ENCODE results near the gene POLG. TPM values are rescaled to one million over a fixed set of nuclear protein-coding genes. Genes with fewer than 3 reads are reported as not detected.

Gene POLG
- total and polyA plus RNA-seq, 2 of the 13 experiments (the other 11 are each of a cell fraction or from before 2014, with no cell fraction given) = 26.6 to 35.5 TPM

DNA sequence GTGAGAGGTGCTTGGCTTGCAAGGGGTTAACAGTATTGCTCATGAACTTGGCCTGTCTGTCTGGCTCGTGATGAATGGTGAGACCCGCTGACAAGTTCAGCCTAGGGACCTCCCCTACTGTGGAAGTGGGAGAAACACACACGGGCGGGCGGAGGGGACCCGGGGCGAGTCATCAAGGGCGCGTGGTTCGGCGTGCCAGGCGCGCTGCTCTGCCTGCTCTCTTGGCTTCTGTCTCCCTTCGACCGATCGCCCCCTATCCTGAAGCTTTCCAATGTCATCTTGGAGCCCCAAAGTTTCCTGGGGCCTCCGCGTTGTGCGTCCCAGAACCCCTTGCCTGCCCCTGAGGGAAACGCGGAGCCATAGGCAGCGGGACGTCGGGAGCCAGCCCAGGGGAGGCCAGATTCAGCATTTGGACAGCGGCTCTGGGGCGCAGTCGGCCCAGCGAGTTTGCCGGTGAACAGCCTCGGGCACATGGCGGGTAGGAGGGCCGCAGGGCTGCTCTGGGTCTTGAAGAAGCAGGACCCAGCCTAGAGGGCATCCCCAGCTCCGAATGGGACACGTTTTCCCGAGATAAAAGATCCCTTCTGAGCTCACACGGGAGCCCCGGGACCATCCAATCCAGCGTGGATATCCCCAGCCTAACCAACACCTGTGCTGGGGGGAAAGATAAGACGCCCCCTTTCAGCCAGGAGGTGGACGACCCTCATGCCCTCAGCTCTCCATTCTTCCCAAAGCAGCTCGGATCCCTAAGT is 27.0 kb upstream of the POLG start (continued):
- TF ChIP-seq, protein P1, sequence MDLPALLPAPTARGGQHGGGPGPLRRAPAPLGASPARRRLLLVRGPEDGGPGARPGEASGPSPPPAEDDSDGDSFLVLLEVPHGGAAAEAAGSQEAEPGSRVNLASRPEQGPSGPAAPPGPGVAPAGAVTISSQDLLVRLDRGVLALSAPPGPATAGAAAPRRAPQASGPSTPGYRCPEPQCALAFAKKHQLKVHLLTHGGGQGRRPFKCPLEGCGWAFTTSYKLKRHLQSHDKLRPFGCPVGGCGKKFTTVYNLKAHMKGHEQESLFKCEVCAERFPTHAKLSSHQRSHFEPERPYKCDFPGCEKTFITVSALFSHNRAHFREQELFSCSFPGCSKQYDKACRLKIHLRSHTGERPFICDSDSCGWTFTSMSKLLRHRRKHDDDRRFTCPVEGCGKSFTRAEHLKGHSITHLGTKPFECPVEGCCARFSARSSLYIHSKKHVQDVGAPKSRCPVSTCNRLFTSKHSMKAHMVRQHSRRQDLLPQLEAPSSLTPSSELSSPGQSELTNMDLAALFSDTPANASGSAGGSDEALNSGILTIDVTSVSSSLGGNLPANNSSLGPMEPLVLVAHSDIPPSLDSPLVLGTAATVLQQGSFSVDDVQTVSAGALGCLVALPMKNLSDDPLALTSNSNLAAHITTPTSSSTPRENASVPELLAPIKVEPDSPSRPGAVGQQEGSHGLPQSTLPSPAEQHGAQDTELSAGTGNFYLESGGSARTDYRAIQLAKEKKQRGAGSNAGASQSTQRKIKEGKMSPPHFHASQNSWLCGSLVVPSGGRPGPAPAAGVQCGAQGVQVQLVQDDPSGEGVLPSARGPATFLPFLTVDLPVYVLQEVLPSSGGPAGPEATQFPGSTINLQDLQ (CRISPR knock-in tag; IDR thresholded peaks at IDR 0.05) = peak; percentile 71; the same call in 1 of the 2 replicates
- TF ChIP-seq MAFK (conservative IDR thresholded peaks at IDR 0.05 in 1 of 2, IDR thresholded peaks at IDR 0.05 in 1 of 2; ENCODE audit: low read length in 2 of 2) = no peak
- TF ChIP-seq TAF1 (CRISPR knock-in tag; IDR thresholded peaks at IDR 0.05) = no peak
- TF ChIP-seq HMG20A (CRISPR knock-in tag; IDR thresholded peaks at IDR 0.05; ENCODE audit: borderline replicate concordance) = 0 out of 2 replicates have a peak, but pooled peaks have one; percentile 24
- no peak for TF ChIP-seq FOSL1 (CRISPR knock-in tag; IDR thresholded peaks at IDR 0.05; ENCODE audit: borderline replicate concordance)
- peak; percentile 77; the same call in 1 of the 2 replicates for TF ChIP-seq ZNF124 (CRISPR knock-in tag; IDR thresholded peaks at IDR 0.05)
- no peak for TF ChIP-seq KAT2B (IDR thresholded peaks at IDR 0.05; ENCODE audit: borderline replicate concordance, low read depth, low read length)
- no peak for TF ChIP-seq CREM (IDR thresholded peaks at IDR 0.05)
- TF ChIP-seq CREM (CRISPR knock-in tag; IDR thresholded peaks at IDR 0.05) = no peak
- TF ChIP-seq ZEB1 (IDR thresholded peaks at IDR 0.05; ENCODE audit: insufficient replicate concordance, low read depth) = no peak
- TF ChIP-seq GTF2F1 (IDR thresholded peaks at IDR 0.05; ENCODE audit: low read length) = no peak
- peak; percentile 49; the same call in 1 of the 2 replicates for TF ChIP-seq RXRB (CRISPR knock-in tag; IDR thresholded peaks at IDR 0.05; ENCODE audit: borderline replicate concordance)
- TF ChIP-seq, protein P2, sequence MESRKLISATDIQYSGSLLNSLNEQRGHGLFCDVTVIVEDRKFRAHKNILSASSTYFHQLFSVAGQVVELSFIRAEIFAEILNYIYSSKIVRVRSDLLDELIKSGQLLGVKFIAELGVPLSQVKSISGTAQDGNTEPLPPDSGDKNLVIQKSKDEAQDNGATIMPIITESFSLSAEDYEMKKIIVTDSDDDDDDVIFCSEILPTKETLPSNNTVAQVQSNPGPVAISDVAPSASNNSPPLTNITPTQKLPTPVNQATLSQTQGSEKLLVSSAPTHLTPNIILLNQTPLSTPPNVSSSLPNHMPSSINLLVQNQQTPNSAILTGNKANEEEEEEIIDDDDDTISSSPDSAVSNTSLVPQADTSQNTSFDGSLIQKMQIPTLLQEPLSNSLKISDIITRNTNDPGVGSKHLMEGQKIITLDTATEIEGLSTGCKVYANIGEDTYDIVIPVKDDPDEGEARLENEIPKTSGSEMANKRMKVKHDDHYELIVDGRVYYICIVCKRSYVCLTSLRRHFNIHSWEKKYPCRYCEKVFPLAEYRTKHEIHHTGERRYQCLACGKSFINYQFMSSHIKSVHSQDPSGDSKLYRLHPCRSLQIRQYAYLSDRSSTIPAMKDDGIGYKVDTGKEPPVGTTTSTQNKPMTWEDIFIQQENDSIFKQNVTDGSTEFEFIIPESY (CRISPR knock-in tag; IDR thresholded peaks at IDR 0.05) = no peak
- TF ChIP-seq ZNF335 (CRISPR knock-in tag; IDR thresholded peaks at IDR 0.05) = peak; percentile 81
- TF ChIP-seq MED1 (CRISPR knock-in tag; IDR thresholded peaks at IDR 0.05) = peak; percentile 60; the same call in 1 of the 2 replicates
- TF ChIP-seq, protein P3, sequence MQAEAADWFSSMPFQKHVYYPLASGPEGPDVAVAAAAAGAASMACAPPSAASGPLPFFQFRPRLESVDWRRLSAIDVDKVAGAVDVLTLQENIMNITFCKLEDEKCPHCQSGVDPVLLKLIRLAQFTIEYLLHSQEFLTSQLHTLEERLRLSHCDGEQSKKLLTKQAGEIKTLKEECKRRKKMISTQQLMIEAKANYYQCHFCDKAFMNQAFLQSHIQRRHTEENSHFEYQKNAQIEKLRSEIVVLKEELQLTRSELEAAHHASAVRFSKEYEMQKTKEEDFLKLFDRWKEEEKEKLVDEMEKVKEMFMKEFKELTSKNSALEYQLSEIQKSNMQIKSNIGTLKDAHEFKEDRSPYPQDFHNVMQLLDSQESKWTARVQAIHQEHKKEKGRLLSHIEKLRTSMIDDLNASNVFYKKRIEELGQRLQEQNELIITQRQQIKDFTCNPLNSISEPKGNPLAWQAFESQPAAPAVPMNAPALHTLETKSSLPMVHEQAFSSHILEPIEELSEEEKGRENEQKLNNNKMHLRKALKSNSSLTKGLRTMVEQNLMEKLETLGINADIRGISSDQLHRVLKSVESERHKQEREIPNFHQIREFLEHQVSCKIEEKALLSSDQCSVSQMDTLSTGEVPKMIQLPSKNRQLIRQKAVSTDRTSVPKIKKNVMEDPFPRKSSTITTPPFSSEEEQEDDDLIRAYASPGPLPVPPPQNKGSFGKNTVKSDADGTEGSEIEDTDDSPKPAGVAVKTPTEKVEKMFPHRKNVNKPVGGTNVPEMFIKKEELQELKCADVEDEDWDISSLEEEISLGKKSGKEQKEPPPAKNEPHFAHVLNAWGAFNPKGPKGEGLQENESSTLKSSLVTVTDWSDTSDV (CRISPR knock-in tag; IDR thresholded peaks at IDR 0.05) = no peak
- TF ChIP-seq KLF9 (CRISPR knock-in tag; IDR thresholded peaks at IDR 0.05; ENCODE audit: low read depth) = no peak
- no peak for TF ChIP-seq TCF7L2 (IDR thresholded peaks at IDR 0.05; ENCODE audit: low read depth, low read length)

Measured in HepG2 (cell line).